GM13977 (cell line): ENCODE measurements around the gene MIF.
A peak's percentile ranks its signal among the peaks of the same experiment; 100 is the strongest.
"Not testable (repeated sequence)": the region's sequence is repeated elsewhere in the genome, so short reads cannot be mapped to it uniquely, and the experiment has no call there.

Experiments used
- DNase-seq: peaks from one replicate; pipeline ENCODE4 v3.0.0; 2012; ENCODE audit warnings: low spot score
- in situ Hi-C: fragments of 300-500 bp; cut with MboI; formaldehyde crosslinking; loops from one replicate; pipeline ENCODE4 v1.12.0; 2022; ENCODE audit warnings: low sequenced_read_pairs, low pct_unique_long_range_greater_than_20kb, mixed read lengths, inconsistent platforms; ENCODE audit not compliant: unreplicated experiment
- TF ChIP-seq, protein P1 (sequence below): IDR thresholded peaks from 2 replicates; pipeline ENCODE4 v1.5.1; 2012; ENCODE audit warnings: mild to moderate bottlenecking, control low read depth; ENCODE audit not compliant: insufficient read depth; ENCODE audit errors: extremely low read depth, missing control alignments

The MIF gene

DNA sequence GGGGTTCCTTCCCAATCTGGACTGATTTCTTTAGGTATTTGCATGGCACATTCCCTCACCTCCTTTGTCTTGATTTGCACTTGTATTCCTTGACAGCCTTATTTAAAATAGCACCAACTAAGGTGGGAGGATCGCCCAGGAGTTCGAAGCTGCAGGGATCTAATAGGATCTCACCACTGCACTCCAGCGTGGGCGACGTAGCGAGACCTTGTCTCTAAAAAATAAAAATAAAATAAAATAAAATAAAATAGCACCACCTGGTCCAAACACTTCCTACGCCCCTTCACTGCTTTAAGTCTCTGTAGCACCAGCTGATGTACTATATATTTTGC lies 35.7 kb upstream of the MIF start:
- no peak for DNase-seq
- in situ Hi-C loops = loop anchor here (10.0 kb wide), 1 partner anchor 164 kb away; the partner anchor contains the start of gene RGL4
- TF ChIP-seq, protein P1, sequence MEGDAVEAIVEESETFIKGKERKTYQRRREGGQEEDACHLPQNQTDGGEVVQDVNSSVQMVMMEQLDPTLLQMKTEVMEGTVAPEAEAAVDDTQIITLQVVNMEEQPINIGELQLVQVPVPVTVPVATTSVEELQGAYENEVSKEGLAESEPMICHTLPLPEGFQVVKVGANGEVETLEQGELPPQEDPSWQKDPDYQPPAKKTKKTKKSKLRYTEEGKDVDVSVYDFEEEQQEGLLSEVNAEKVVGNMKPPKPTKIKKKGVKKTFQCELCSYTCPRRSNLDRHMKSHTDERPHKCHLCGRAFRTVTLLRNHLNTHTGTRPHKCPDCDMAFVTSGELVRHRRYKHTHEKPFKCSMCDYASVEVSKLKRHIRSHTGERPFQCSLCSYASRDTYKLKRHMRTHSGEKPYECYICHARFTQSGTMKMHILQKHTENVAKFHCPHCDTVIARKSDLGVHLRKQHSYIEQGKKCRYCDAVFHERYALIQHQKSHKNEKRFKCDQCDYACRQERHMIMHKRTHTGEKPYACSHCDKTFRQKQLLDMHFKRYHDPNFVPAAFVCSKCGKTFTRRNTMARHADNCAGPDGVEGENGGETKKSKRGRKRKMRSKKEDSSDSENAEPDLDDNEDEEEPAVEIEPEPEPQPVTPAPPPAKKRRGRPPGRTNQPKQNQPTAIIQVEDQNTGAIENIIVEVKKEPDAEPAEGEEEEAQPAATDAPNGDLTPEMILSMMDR = no peak

DNA sequence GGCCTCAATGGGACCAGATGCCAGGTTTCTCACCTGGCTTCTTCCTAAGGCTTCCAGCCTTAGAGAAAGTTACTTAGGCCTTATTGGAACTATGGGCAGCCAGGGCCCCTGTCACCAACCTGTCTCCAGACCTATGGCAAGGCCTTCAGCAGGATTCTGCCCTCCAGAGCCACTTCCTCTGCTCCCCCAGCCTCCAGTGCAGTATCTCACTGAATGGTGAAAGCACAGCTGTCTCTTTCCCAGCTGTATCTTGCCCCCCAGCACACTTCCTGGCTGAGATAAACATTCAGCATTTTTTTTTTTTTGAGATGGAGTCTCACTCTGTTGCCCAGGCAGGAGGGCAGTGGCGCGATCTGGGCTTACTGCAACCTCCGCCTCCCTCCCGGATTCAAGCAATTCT lies 35.0 kb upstream of the MIF start:
- TF ChIP-seq, protein P1 = no peak
- in situ Hi-C loops = loop anchor here (10.0 kb wide), 1 partner anchor 164 kb away; the partner anchor contains the start of gene RGL4

DNA sequence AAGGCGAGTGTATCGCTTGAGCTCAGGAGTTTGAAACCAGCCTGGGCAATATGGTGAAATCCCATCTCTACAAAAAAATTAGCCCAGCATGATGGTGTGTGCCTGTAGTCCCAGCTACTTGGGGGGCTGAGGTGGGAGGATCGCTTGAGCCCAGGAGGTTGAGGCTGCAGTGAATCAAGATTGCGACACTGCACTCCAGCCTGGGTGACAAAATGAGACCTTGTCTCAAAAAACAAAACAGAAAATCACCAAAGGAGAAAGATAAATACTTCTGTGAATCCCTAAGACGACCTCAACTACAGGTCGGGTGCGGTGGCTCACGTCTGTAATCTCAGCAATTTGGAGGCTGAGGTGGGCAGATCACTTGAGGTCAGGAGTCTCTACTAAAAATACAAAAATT lies 34.0 kb upstream of the MIF start:
- in situ Hi-C loops, DNase-seq: not testable (repeated sequence)

More for the DNA sequence above, 35.0 kb upstream of the MIF start:
- DNase-seq = no peak

DNA sequence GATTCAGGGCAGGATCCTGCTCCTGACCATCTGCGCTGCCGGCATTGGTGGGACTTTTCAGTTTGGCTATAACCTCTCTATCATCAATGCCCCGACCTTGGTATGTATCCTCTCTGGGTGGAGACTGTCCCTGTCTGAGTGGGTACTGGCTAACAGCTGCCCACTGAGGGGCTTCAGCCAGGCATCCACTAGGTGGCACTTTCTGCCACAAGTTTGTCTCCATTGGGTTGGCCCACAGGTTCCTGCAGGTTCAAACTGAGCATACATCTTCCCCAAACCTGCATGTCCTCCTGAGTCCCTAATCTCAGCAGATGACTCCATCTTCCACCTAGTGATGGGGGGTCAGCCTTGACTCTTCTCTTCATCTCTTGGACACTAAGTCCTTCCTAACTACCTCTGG lies 32.1 kb upstream of the MIF start:
- DNase-seq = no peak
- in situ Hi-C loops = no loop called here
- TF ChIP-seq, protein P1 = peak; percentile 72

DNA sequence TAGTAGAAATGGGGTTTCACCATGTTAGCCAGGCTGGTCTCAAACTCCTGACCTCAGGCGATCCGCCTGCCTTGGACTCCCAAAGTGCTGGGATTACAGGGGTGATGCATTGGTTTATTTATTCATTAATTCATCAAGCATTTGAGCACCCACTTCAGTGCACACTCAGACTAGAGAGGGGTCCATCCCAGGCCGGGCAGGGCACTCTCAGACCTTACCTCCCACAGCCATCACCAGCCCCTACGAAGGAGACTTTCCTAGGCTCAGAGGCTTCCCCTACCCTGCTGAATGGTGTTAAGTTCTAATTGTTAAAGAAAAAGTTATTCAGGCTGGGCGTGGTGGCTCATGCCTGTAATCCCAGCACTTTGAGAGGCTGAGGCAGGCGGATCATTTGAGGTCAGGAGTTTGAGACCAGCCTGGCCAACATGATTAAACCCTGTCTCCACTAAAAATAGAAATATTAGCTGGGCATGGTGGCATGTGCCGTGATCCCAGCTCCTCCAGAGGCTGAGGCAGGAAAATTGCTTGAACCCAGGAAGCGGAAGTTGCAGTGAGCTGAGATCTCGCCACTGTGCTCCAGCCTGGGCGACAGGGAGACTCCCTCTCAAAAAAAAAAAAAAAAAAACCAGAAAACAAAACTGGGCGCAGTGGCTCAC lies 29.6 kb upstream of the MIF start:
- in situ Hi-C loops, DNase-seq: not testable (repeated sequence)

DNA sequence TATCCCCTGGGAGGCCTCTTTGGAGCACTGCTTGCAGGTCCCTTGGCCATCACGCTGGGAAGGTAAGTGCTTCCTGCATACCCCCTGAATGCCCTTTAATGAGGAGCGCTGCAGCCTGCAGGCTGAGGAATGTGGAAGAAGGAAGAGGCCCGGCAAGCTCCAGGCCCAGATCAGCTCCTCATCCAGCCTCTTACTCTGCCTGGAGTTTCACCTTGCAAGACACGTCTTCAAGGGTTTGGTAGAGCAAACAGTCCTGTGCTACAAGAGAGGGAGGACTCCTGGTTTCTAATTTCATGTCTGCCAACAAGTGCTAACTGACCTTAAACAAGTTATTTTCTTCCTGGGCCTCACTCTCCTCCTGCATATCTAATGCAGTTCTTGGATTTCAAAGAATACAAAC lies 25.6 kb upstream of the MIF start:
- TF ChIP-seq, protein P1 = no peak
- DNase-seq = no peak
- in situ Hi-C loops = no loop called here

DNA sequence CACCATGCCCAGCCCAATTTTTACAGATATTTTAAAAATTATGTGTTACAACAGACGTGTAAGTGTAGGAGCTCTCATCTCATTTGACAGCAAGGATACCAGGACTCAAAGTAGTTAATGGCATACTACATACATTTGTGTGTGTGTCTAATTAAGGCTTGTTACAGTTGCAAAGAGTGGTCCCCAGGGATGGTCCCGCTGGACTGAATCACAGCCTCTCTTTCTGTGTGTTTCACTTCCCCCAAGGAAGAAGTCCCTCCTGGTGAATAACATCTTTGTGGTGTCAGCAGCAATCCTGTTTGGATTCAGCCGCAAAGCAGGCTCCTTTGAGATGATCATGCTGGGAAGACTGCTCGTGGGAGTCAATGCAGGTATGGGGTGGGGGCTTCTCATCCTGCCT lies 19.3 kb upstream of the MIF start:
- DNase-seq = no peak
- TF ChIP-seq, protein P1 = no peak
- in situ Hi-C loops = no loop called here

DNA sequence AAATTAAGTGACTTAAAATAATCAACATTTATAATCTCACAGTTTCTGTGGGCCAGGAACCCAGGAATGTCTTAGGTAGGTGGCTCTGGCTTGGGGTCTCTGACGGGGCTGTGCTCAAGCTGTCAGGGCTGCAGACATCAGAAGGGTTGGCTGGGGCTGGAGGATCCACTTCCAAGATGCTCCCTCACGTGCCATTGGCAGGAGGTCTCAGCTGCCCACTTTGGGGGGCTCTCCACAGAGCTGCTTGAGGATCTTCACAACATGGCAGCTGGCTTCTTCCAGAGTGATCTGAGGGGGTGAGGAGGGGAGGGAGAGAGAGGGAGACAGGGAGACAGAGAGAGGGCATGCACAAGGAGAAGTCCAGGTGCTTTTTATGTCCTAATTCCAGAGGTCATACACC lies 18.4 kb upstream of the MIF start:
- DNase-seq = no peak
- TF ChIP-seq, protein P1 = no peak
- in situ Hi-C loops = no loop called here
